Measurements from ENCODE around the gene CDC42BPG.
"Not testable (repeated sequence)": the region's sequence is repeated elsewhere in the genome, so short reads cannot be mapped to it uniquely, and the experiment has no call there.

CDC42BPG gene

GRCh38 chr11:64826578-64827450 lies 17.6 kb downstream of the CDC42BPG start:
- Histone ChIP-seq H3K27me3 (ENCODE audit: control insufficient read depth, insufficient read depth, low read length) (no peaks in the 10 kb centered on the region), H3K9ac (ENCODE audit: low read length) (no peak overlapping the region), H3K4me1 (ENCODE audit: control insufficient read depth, insufficient read depth, low read length) (no peaks in the 10 kb centered on the region), H3K36me3 (ENCODE audit: control insufficient read depth, insufficient read depth, low read length) (peaks cover 49% of the 10 kb centered on the region), H3K4me3 (ENCODE audit: low read depth, low read length) (no peak overlapping the region), H3K9me3 (ENCODE audit: control insufficient read depth, insufficient read depth, low read depth, low read length) (no peaks in the 10 kb centered on the region), H3K27ac (ENCODE audit: low read depth, low read length) (no peak overlapping the region)

GRCh38 chr11:64826062-64826461 lies 18.4 kb downstream of the CDC42BPG start:
- no peak overlapping the region for H3K27ac ChIP-seq (ENCODE audit: low read depth, low read length)
- peaks cover 41% of the 10 kb centered on the region for H3K36me3 ChIP-seq (ENCODE audit: control insufficient read depth, insufficient read depth, low read length)
- no peaks in the 10 kb centered on the region for H3K4me1 ChIP-seq (ENCODE audit: control insufficient read depth, insufficient read depth, low read length)

GRCh38 chr11:64823568-64824119 lies 20.8 kb downstream of the CDC42BPG start:
- no peaks in the 10 kb centered on the region for H3K27me3 ChIP-seq (ENCODE audit: control insufficient read depth, insufficient read depth, low read length)
- no peak overlapping the region for H3K27ac ChIP-seq (ENCODE audit: low read depth, low read length)
- H3K4me1 ChIP-seq (ENCODE audit: control insufficient read depth, insufficient read depth, low read length) = no peaks in the 10 kb centered on the region
- H3K36me3 ChIP-seq (ENCODE audit: control insufficient read depth, insufficient read depth, low read length) = peaks cover 24% of the 10 kb centered on the region
- H3K4me3 ChIP-seq (ENCODE audit: low read depth, low read length) = no peak overlapping the region
- no peak overlapping the region for H3K9ac ChIP-seq (ENCODE audit: low read length)
- H3K9me3 ChIP-seq (ENCODE audit: control insufficient read depth, insufficient read depth, low read depth, low read length) = no peaks in the 10 kb centered on the region

More at GRCh38 chr11:64826062-64826461, 18.4 kb downstream of the CDC42BPG start:
- H3K9ac ChIP-seq (ENCODE audit: low read length) = no peak overlapping the region
- no peak overlapping the region for H3K4me3 ChIP-seq (ENCODE audit: low read depth, low read length)
- H3K27me3 ChIP-seq (ENCODE audit: control insufficient read depth, insufficient read depth, low read length) = no peaks in the 10 kb centered on the region
- H3K9me3 ChIP-seq (ENCODE audit: control insufficient read depth, insufficient read depth, low read depth, low read length) = no peaks in the 10 kb centered on the region

- Histone ChIP-seq H3K9ac (ENCODE audit: low read length) (no peak overlapping the region), H3K9me3 (ENCODE audit: control insufficient read depth, insufficient read depth, low read depth, low read length) (no peaks in the 10 kb centered on the region), H3K4me1 (ENCODE audit: control insufficient read depth, insufficient read depth, low read length) (no peaks in the 10 kb centered on the region), H3K36me3 (ENCODE audit: control insufficient read depth, insufficient read depth, low read length) (no peaks in the 10 kb centered on the region), H3K27ac (ENCODE audit: low read depth, low read length) (no peak overlapping the region), H3K4me3 (ENCODE audit: low read depth, low read length) (no peak overlapping the region), H3K27me3 (ENCODE audit: control insufficient read depth, insufficient read depth, low read length) (no peaks in the 10 kb centered on the region)
Measured at GRCh38 chr11:64817476-64817875, 27.0 kb downstream of the CDC42BPG start.

GRCh38 chr11:64815433-64815832 lies 29.0 kb downstream of the CDC42BPG start:
- H3K9ac ChIP-seq (ENCODE audit: low read length); H3K9me3 ChIP-seq (ENCODE audit: control insufficient read depth, insufficient read depth, low read depth, low read length); H3K36me3 ChIP-seq (ENCODE audit: control insufficient read depth, insufficient read depth, low read length); H3K4me3 ChIP-seq (ENCODE audit: low read depth, low read length); H3K27me3 ChIP-seq (ENCODE audit: control insufficient read depth, insufficient read depth, low read length); H3K4me1 ChIP-seq (ENCODE audit: control insufficient read depth, insufficient read depth, low read length); H3K27ac ChIP-seq (ENCODE audit: low read depth, low read length): not testable (repeated sequence)

GRCh38 chr11:64814712-64815187 lies 29.7 kb downstream of the CDC42BPG start:
- Histone ChIP-seq H3K9ac (ENCODE audit: low read length) (no peak overlapping the region), H3K27me3 (ENCODE audit: control insufficient read depth, insufficient read depth, low read length) (no peaks in the 10 kb centered on the region), H3K27ac (ENCODE audit: low read depth, low read length) (no peak overlapping the region), H3K4me3 (ENCODE audit: low read depth, low read length) (no peak overlapping the region), H3K4me1 (ENCODE audit: control insufficient read depth, insufficient read depth, low read length) (no peaks in the 10 kb centered on the region), H3K36me3 (ENCODE audit: control insufficient read depth, insufficient read depth, low read length) (no peaks in the 10 kb centered on the region), H3K9me3 (ENCODE audit: control insufficient read depth, insufficient read depth, low read depth, low read length) (no peaks in the 10 kb centered on the region)

- Histone ChIP-seq H3K36me3 (ENCODE audit: control insufficient read depth, insufficient read depth, low read length) (no peaks in the 10 kb centered on the region), H3K4me1 (ENCODE audit: control insufficient read depth, insufficient read depth, low read length) (peaks cover 6% of the 10 kb centered on the region), H3K27ac (ENCODE audit: low read depth, low read length) (no peak overlapping the region), H3K9ac (ENCODE audit: low read length) (no peak overlapping the region), H3K27me3 (ENCODE audit: control insufficient read depth, insufficient read depth, low read length) (no peaks in the 10 kb centered on the region), H3K4me3 (ENCODE audit: low read depth, low read length) (no peak overlapping the region), H3K9me3 (ENCODE audit: control insufficient read depth, insufficient read depth, low read depth, low read length) (no peaks in the 10 kb centered on the region)
Measured at GRCh38 chr11:64813826-64814225, 30.6 kb downstream of the CDC42BPG start.

GRCh38 chr11:64810891-64811272 lies 33.6 kb downstream of the CDC42BPG start:
- peaks cover 6% of the 10 kb centered on the region for H3K4me1 ChIP-seq (ENCODE audit: control insufficient read depth, insufficient read depth, low read length)
- H3K27ac ChIP-seq (ENCODE audit: low read depth, low read length) = no peak overlapping the region
- H3K27me3 ChIP-seq (ENCODE audit: control insufficient read depth, insufficient read depth, low read length) = no peaks in the 10 kb centered on the region
- H3K9ac ChIP-seq (ENCODE audit: low read length) = no peak overlapping the region
- H3K36me3 ChIP-seq (ENCODE audit: control insufficient read depth, insufficient read depth, low read length) = peaks cover 23% of the 10 kb centered on the region
- H3K4me3 ChIP-seq (ENCODE audit: low read depth, low read length) = peak overlapping the region; percentile 83
- no peaks in the 10 kb centered on the region for H3K9me3 ChIP-seq (ENCODE audit: control insufficient read depth, insufficient read depth, low read depth, low read length)

GRCh38 chr11:64810271-64810890 lies 34.1 kb downstream of the CDC42BPG start, which contains the start of gene MEN1:
Gene MEN1, minus strand, starts transcription at chr11:64810551. Its CDS starts 442 bp downstream, at chr11:64810109.
- no peaks in the 10 kb centered on the region for H3K27me3 ChIP-seq (ENCODE audit: control insufficient read depth, insufficient read depth, low read length)
- H3K27ac ChIP-seq (ENCODE audit: low read depth, low read length) = no peak within 1 kb of the TSS
- peak within 1 kb of the TSS; percentile 83 for H3K4me3 ChIP-seq (ENCODE audit: low read depth, low read length)
- H3K9me3 ChIP-seq (ENCODE audit: control insufficient read depth, insufficient read depth, low read depth, low read length) = no peaks in the 10 kb centered on the region
- peak within 1 kb of the TSS; percentile 60 for H3K9ac ChIP-seq (ENCODE audit: low read length)
- peaks cover 27% of the 10 kb centered on the region for H3K36me3 ChIP-seq (ENCODE audit: control insufficient read depth, insufficient read depth, low read length)
- H3K4me1 ChIP-seq (ENCODE audit: control insufficient read depth, insufficient read depth, low read length) = peaks cover 6% of the 10 kb centered on the region

- H3K9ac ChIP-seq (ENCODE audit: low read length) = peak overlapping the region; percentile 60
- H3K9me3 ChIP-seq (ENCODE audit: control insufficient read depth, insufficient read depth, low read depth, low read length) = no peaks in the 10 kb centered on the region
- no peaks in the 10 kb centered on the region for H3K27me3 ChIP-seq (ENCODE audit: control insufficient read depth, insufficient read depth, low read length)
- peaks cover 6% of the 10 kb centered on the region for H3K4me1 ChIP-seq (ENCODE audit: control insufficient read depth, insufficient read depth, low read length)
- no peak overlapping the region for H3K27ac ChIP-seq (ENCODE audit: low read depth, low read length)
- peaks cover 33% of the 10 kb centered on the region for H3K36me3 ChIP-seq (ENCODE audit: control insufficient read depth, insufficient read depth, low read length)
- peak overlapping the region; percentile 83 for H3K4me3 ChIP-seq (ENCODE audit: low read depth, low read length)
Measured at GRCh38 chr11:64809781-64810241, 34.6 kb downstream of the CDC42BPG start.

GRCh38 chr11:64805481-64805880 lies 39.0 kb downstream of the CDC42BPG start:
- Histone ChIP-seq H3K9me3 (ENCODE audit: control insufficient read depth, insufficient read depth, low read depth, low read length) (no peaks in the 10 kb centered on the region), H3K27ac (ENCODE audit: low read depth, low read length) (no peak overlapping the region), H3K4me3 (ENCODE audit: low read depth, low read length) (no peak overlapping the region), H3K27me3 (ENCODE audit: control insufficient read depth, insufficient read depth, low read length) (no peaks in the 10 kb centered on the region), H3K9ac (ENCODE audit: low read length) (no peak overlapping the region), H3K4me1 (ENCODE audit: control insufficient read depth, insufficient read depth, low read length) (peaks cover 12% of the 10 kb centered on the region), H3K36me3 (ENCODE audit: control insufficient read depth, insufficient read depth, low read length) (peaks cover 41% of the 10 kb centered on the region)

All from HUES6 (cell line).